Measurements from ENCODE around the gene BPIFB6.

The BPIFB6 gene

GRCh38 chr20:33016581-33017109, 14.8 kb upstream of the BPIFB6 start:
- no peak for DNase-seq

- DNase-seq = no peak
Observed at GRCh38 chr20:33017542-33017941, 13.9 kb upstream of the BPIFB6 start.

GRCh38 chr20:33018169-33018931, 13.1 kb upstream of the BPIFB6 start:
- DNase-seq = no peak

GRCh38 chr20:33019465-33020277, 11.8 kb upstream of the BPIFB6 start:
- no peak for DNase-seq

GRCh38 chr20:33020278-33021161, 10.9 kb upstream of the BPIFB6 start:
- DNase-seq = no peak

GRCh38 chr20:33021879-33022278, 9.6 kb upstream of the BPIFB6 start:
- no peak for DNase-seq

GRCh38 chr20:33022289-33022688, 9.2 kb upstream of the BPIFB6 start:
- DNase-seq = no peak

GRCh38 chr20:33022694-33023438, 8.6 kb upstream of the BPIFB6 start:
- DNase-seq = no peak

- no peak for DNase-seq
Observed at GRCh38 chr20:33023439-33024242, 7.8 kb upstream of the BPIFB6 start.

- DNase-seq = no peak
Observed at GRCh38 chr20:33024243-33024560, 7.2 kb upstream of the BPIFB6 start.

- DNase-seq = no peak
Observed at GRCh38 chr20:33024609-33025317, 6.7 kb upstream of the BPIFB6 start.

GRCh38 chr20:33025318-33025876, 6.1 kb upstream of the BPIFB6 start:
- DNase-seq = no peak

- no peak for DNase-seq
Observed at GRCh38 chr20:33026072-33026778, 5.2 kb upstream of the BPIFB6 start.

GRCh38 chr20:33026779-33027759, 4.4 kb upstream of the BPIFB6 start:
- no peak for DNase-seq

- no peak for DNase-seq
Observed at GRCh38 chr20:33027769-33028751, 3.4 kb upstream of the BPIFB6 start.

- no peak for DNase-seq
Observed at GRCh38 chr20:33028875-33029274, 2.6 kb upstream of the BPIFB6 start.

GRCh38 chr20:33030076-33030475, 1.4 kb upstream of the BPIFB6 start:
- no peak for DNase-seq

Measured in CD4-positive, alpha-beta T cell treated with Interleukin-4 for 1 hour (primary cell).